GM18868 (cell line): ENCODE measurements around the gene ARMC10.
"Not testable (repeated sequence)": the region's sequence is repeated elsewhere in the genome, so short reads cannot be mapped to it uniquely, and the experiment has no call there.

ENCODE experiments used
- ATAC-seq: cut with Tn5 transposase; IDR thresholded peaks from one replicate; pipeline ENCODE4 v1.9.1; 2021; ENCODE audit warnings: mild to moderate bottlenecking, moderate library complexity; ENCODE audit not compliant: unreplicated experiment

Gene ARMC10

DNA sequence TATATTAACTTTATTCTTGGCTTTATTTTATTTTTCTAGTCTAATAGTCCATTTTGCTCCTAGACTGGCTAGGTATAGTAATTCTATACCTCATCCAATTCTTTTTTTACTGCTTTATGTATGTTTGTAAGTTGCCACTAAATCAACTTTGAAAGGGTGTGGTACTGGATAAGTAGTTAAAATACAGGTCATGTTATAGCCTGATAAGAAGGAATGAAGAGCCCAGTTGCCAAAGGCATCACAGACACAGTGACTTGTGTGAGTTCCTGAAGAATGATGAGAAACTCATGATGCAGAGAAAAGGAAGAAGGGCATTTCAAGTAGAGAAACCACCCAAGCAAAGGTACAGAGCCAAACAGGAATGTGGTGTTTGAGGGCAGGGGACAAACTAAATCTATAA is 46.7 kb downstream of the ARMC10 start:
- ATAC-seq, result no peak

DNA sequence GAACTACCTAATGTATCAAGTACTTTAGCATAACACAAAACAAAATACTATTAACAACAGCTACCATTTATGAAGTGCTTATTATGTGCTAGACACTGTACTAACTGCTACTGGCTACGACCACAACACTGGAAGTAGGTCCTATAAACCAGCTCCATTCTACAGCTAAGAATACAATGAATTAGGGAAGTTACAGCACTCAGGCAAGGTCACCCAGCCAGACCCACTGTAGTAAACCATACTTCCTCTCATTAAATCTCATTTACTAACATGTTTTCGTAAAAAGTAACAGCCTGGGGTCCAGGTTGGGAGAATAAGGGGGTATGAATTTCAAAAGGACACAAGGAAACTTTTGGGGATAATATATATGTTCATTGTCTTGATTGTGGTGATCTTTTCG is 48.6 kb downstream of the ARMC10 start:
- ATAC-seq, result no peak

DNA sequence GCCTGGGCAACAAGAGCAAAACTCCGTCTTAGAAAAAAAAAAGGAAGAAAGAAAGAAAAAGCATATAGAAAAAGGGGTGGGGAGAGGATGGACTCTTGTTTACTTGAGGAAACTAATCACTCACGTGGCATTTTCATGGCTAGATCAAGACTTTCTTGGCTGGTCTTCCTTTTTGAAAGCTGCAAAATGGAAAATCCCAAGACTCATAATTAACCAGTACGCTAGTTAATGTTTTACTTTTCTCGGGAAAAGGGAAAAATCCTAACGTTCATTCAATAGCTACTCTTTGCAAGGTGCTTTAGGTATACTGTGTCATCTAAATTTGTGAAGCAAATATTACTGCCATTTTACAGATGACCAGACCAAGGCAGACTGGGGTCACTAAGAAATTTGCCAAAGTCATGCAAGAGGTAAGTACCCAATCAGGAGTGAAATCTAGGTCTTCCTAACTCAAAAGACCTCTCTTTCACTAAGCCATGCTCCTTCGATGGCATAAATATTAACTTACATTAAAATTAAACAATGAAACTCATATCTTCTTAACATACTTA is 49.6 kb downstream of the ARMC10 start:
- no peak for ATAC-seq

DNA sequence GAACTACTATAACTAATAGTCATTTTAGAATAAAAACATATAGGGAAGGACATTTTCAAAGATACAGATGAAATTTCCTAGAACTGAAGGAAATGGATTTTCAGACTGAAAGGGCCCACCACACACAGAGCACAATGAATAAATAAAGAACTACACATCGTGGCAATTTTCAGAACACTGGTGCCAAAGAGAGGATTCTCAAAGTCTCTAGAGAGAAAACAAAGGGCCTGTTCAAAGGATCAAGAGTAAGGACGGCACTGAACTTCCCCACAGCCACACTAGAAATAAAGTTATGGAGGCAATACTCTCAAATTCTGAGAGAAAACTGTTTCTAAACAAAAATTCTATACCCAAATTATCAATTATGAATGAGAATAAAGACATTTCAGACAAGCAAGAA is 52.1 kb downstream of the ARMC10 start:
- no peak for ATAC-seq

DNA sequence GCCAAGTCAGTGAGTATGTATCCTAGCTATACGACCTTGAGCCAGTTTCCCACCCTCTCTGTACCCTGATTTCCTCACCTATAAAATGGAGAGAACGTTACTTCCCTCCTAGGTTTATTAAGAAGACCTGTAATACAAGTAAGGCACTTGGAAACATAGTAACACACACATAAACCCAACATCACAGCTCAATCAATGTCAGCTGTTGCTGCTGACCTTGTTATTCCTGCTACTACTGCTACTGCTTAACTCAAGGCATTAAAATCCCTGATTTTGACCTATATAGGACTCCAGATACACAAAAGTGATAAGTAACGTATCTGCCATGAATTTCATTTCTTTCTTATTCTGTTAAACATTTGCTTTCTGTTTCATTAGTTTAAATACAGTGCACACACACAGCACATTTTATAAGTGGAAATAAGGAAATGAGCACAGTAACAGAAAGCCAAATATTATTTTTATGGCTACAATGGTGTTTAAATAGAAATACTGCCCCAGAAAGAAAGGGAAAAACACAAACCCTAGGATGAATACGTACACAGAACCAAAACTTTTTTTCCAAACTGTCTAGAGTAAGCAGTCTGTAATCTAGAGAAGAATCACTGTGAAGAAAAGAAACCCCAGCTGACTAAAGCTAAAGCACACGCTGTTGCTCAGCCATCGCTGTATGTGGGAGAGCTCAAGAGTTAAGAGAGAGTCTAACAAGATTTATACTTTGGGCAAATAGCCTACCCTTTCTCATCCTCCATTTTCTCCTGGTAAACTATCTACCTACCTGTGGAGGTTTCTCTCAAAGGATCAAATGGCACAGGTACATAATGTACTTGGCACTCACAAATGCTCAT is 55.0 kb downstream of the ARMC10 start:
- ATAC-seq, result no peak

DNA sequence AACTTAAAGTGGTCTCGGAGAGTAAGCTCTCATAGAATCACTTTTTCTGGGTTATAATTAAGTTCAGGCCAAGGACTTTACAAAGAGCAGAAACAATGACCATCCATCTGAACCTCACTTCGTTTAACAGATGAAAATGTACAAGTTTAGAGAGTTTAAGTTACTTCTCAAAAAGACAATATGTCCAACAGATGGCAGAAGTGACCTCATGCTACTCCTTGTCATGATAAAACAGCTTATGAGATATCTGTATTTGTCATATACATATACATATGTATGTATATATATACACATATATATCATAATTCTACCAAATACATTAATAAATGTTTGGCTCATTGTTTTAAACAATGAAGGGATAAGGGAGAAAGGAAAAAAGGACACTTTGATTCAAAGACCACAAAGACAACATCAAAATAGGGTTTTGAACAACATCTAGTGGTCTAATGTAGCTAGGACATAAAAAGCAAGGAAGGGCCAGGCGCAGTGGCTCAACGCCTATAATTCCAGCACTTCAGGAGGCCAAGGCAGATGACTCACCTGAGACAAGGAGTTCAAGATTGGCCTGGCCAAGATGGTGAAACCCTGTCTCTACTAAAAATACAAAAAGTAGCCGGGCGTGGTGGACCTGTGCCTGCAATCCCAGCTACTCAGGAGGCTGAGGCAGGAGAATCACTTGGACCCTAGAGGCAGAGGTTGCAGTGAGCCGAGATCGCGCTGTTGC is 56.1 kb downstream of the ARMC10 start:
- ATAC-seq, result no peak

DNA sequence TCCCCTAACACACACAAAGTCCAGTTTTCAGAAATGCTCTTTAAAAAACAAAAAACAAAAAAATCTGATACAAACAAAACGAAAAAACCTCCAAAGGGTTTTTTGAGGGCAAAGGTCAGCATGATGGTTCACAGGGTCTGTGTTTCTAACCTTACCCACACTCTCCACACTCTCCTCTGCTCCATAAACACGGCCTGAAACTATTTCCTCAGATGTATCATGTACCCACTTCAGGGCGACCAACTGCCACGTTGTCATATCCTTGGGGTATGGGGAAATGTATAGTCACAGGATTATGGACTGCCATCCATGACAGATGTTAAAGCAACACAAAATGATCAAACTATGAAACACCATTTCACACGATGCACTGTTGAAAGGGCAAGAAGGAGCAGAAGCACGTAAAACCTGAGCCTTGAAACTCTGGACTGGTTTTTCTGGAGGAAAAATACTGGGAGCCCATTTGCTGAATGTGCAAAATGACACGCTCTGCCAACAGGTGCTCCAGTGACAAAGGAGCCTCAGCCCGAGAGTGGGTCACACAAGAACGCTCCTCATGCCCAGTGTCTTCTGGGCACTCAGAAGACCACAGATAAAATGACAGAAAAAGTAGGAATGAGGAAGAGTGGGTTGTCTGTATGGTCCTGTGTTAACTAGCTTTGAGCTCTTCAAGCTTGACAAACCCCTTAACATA is 58.2 kb downstream of the ARMC10 start:
- no peak for ATAC-seq

DNA sequence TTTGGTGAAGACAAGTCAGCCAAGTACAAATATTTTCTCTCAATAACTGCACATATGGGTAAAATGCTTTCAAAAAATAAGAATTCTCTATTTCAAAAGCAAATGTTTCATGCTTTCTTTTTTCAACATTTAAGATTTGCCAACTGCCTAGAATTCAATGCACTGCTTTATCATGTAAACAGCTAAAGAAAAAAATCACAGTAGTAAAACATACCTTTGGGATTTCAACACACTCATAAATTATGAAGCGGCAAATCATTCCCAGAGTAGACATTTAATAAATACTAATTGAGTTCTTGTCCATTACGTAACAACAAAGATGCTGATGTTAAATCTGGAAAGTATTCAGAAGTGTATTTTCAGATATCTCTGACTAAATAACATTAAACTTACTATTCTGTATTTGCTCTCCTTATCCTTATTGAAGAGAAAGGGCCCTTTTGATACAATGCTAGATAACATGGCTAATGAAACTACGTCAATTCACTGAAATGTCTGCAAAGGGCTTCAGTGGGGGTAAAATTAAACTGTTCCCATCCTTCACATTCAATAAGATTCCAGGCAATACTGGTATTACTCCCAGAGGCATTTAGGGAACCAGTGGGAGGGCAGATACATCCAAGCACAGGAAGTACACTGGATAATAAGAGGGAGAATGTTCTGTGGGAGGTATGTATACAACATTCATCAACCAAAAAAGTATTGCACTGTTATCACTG is 60.1 kb downstream of the ARMC10 start:
- no peak for ATAC-seq

DNA sequence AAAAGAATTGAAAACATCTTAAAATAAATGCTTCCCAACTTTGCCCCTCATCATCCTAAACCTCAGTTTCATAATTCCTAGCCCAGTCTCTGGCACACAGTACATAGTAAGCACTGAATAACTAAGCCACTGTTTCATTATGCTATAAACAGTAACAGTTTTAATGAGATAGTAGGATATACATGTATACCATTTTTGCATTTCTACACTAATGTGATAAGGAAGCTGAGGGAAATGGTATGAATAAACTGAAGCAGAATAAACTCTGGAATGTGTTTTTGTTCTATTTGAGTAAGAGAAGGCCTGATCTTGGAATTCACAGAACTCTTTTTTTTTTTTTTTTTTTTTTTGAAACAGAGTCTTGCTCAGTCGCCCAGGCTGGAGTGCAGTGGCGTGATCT is 65.1 kb downstream of the ARMC10 start:
- ATAC-seq, result no peak

DNA sequence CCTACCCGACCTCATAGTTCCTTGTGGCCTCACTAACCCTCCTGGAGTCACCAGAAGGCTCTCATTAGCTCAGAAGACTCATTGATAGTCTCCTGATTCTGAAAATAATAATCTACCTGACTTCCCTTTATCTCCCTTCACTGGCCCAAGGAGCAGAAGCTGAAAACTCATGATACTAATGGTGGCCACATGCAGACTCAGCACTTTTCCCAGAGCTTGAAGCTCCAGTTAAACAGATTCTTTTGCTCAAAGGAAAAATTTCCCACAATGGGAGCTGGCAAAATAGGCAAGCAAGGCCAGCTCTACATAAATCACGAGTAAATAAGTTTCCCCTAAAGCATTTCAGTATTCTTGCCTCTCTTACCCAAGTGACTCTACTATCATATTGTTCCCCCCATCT is 65.7 kb downstream of the ARMC10 start:
- no peak for ATAC-seq

DNA sequence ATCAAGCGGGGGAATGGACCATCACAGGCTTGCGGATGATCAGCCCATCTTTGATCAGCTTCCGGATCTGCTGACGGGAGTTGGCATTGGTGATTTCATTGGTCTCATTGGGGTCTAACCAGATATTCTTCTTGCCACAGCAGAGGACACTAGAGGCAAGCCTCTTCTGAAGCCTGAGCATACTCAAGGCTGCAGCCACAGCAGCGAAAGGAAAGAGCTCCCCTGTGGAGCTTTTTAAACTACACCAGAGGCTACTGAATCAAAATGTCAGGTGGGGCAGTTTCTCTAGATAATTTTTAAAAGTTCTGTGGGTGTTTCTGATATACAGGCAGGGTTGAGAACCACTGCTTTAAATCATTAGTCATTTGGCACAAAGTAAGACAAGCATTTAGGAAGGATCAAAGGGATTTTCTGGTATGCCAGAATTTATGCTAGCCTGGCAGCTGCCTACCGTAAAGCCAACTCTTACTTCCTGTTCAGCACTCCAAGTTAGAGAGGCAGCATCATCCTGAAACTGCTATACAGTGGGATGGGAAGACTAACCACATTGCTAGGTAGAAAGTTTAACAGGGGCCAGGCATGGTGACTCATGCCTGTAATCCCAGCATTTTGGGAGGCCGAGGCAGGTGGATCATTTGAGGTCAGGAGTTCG is 66.9 kb downstream of the ARMC10 start:
- ATAC-seq, result no peak

DNA sequence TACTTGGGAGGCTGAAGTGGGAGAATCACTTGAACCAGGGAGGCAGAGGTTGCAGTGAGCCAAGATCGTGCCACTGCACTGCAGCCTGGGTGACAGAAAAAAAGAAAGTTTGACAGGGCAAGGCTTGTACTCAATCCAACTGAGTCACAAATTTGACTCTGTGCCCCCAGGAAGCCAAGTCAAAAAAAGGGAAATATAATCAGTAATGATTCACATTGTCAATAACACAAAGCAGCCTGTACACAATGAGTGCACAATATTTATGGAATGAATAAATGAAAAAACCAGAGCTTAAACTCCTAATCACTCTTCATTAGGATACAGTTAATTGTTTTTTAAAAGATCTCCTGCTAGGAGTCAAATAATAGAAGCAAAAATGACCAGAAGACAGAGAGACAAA is 67.6 kb downstream of the ARMC10 start:
- no peak for ATAC-seq

DNA sequence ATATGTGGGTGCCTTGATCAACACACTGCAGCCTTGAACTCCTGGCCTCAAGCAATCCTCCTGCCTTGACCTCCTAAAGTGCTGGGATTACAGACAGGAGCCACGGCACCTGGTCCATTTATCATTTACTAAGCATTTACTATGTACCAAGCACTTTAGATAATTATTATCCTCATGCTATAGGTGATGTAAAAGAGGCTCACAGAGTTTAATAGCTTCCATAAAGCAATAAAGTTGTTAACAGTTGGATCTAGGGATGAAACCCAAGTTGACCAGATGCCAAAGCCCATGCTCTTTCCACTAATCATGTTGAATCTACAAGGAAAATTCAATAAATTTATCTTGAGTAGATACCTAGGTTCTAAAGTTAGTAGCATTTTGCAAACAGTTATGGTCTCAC is 68.9 kb downstream of the ARMC10 start:
- ATAC-seq, result no peak

DNA sequence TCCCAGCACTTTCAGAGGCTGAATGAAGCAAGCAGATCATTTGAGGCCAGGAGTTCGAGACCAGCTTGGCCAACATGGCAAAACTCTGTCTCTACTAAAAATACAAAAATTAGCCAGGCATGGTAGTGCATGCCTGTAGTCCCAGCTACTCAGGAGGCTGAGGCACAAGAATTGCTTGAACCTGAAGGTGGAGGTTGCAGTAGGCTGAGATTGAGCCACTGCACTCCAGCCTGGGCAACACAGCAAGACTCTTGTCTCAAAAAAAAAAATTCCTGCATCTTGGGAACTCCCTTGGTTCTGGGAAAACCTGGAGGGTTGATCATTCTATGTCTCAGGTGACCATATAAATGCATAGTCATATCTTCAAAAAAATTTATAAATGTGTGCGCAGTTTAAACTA is 69.8 kb downstream of the ARMC10 start:
- ATAC-seq, result not testable (repeated sequence)

DNA sequence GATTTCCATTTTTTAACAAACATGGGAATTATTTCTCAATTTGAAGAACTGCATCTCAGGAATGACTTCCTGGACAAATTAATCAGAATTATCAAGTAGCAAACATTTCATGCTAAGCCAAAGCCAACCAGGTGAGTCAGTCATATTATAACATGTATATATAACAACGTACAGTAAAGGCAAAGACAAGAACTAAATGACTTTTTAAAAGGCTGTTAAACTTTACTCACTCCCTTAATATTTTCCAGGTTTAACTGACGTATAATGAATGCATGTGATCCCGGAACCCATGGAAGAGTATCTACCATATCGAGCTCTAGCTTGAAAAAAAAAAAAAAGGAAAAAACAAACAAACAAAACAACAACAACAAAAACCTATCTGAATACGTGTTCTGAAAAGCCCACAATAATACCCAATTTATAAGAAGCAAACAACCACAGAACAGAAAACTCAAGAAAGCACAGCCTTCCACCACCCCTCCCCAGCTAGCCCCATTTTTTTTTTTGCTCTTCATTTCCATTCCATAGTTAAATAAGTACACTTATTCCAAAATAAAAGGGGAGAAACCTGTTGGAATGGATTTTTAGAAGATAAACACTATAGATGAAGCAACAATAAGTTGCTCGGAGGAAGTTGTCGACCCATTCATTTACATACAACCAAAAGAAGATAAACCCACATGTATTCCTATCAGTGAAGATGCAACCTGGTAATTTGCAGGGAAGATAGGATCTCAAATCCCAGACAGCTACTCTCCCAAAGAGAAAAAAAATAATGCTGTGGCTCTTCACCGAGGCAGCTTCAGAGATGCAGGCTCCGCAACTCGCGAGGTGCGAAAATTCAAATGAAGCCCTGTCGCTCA is 73.4 kb downstream of the ARMC10 start:
- ATAC-seq, result no peak
